Mesenchymal stem cell (in vitro differentiated cells and primary cell): ENCODE data around the gene BCAS1.

Source experiments
- DNase-seq: peaks from one replicate; pipeline ENCODE4 v3.0.0-alpha.2; 2013
- H2AFZ ChIP-seq: one replicate; pipeline ENCODE4 v1.6.1; 2013; ENCODE audit warnings: low read depth, mild to moderate bottlenecking, control low read depth, inconsistent platforms, low read length, moderate library complexity
- H2AK5ac ChIP-seq: 2 replicates; pipeline ENCODE4 v1.6.1; 2013; ENCODE audit warnings: low read length, moderate library complexity, mild to moderate bottlenecking, inconsistent platforms; ENCODE audit not compliant: severe bottlenecking
- H2BK120ac ChIP-seq: one replicate; pipeline ENCODE4 v1.6.1; 2013; ENCODE audit warnings: low read depth, mild to moderate bottlenecking, inconsistent platforms, low read length, moderate library complexity
- H2BK12ac ChIP-seq, 2 experiments: one replicate each; pipeline ENCODE4 v1.6.1; 2013; ENCODE audit warnings: inconsistent platforms in 2 of 2, low read length in 2 of 2, mild to moderate bottlenecking in 2 of 2, moderate library complexity in 2 of 2, control low read depth in 1 of 2
- H2BK15ac ChIP-seq: one replicate; pipeline ENCODE4 v1.6.1; 2013; ENCODE audit warnings: mild to moderate bottlenecking, low read depth, inconsistent platforms; ENCODE audit not compliant: poor library complexity, severe bottlenecking
- H2BK5ac ChIP-seq: 2 replicates; pipeline ENCODE4 v1.6.1; 2013; ENCODE audit warnings: low read depth, mild to moderate bottlenecking, low read length, control low read depth, inconsistent platforms; ENCODE audit not compliant: poor library complexity, severe bottlenecking
- H3K14ac ChIP-seq, 2 experiments: one replicate each; pipeline ENCODE4 v1.6.1; 2013; ENCODE audit warnings: inconsistent platforms in 2 of 2, low read length in 2 of 2, control low read depth in 1 of 2, mild to moderate bottlenecking in 1 of 2, moderate library complexity in 1 of 2
- H3K18ac ChIP-seq, 2 experiments: one replicate each; pipeline ENCODE4 v1.6.1; 2013; ENCODE audit warnings: inconsistent platforms in 2 of 2, low read length in 2 of 2, control low read depth in 1 of 2, low read depth in 1 of 2, mild to moderate bottlenecking in 1 of 2
- H3K23ac ChIP-seq, 2 experiments: one replicate each; pipeline ENCODE4 v1.6.1; 2013; ENCODE audit warnings: inconsistent platforms in 2 of 2, low read length in 2 of 2, mild to moderate bottlenecking in 2 of 2, moderate library complexity in 2 of 2, control low read depth in 1 of 2
- H3K27ac ChIP-seq: 2 replicates; pipeline ENCODE4 v1.5.1; 2013; ENCODE audit warnings: mild to moderate bottlenecking, moderate library complexity, low read length, control low read depth, inconsistent platforms; ENCODE audit not compliant: poor library complexity, severe bottlenecking
- H3K27me3 ChIP-seq, 2 experiments: 2 replicates each; pipeline versions ENCODE4 v1.6.1 to v1.7.0; 2013; ENCODE audit warnings: low read length in 2 of 2, mild to moderate bottlenecking in 2 of 2, moderate library complexity in 2 of 2, control low read depth in 1 of 2, inconsistent platforms in 1 of 2; ENCODE audit not compliant: control insufficient read depth in 1 of 2, insufficient read depth in 1 of 2
- H3K36me3 ChIP-seq, 2 experiments: 2 replicates each; pipeline versions ENCODE4 v1.6.1 to v1.7.0; 2013; ENCODE audit warnings: low read length in 2 of 2, control low read depth in 1 of 2, inconsistent platforms in 1 of 2, low read depth in 1 of 2, mild to moderate bottlenecking in 1 of 2; ENCODE audit not compliant: insufficient read depth in 2 of 2, control insufficient read depth in 1 of 2
- H3K4ac ChIP-seq, 2 experiments: one replicate each; pipeline ENCODE4 v1.6.1; 2013; ENCODE audit warnings: inconsistent platforms in 2 of 2, low read length in 2 of 2, mild to moderate bottlenecking in 2 of 2, moderate library complexity in 2 of 2, control low read depth in 1 of 2, low read depth in 1 of 2
- H3K4me1 ChIP-seq: 2 replicates; pipeline ENCODE4 v1.6.1; 2013; ENCODE audit warnings: low read depth, low read length, control low read depth; ENCODE audit not compliant: control insufficient read depth, insufficient read depth
- H3K4me2 ChIP-seq: 2 replicates; pipeline ENCODE4 v1.6.1; 2013; ENCODE audit warnings: low read length, mild to moderate bottlenecking, inconsistent platforms; ENCODE audit not compliant: poor library complexity, severe bottlenecking
- H3K4me3 ChIP-seq, 2 experiments: 2 replicates each; pipeline versions ENCODE4 v1.5.1 to v1.7.0; 2013; ENCODE audit warnings: low read length in 2 of 2, mild to moderate bottlenecking in 2 of 2, control low read depth in 1 of 2, low read depth in 1 of 2; ENCODE audit not compliant: insufficient read depth in 1 of 2
- H3K79me1 ChIP-seq: replicated peaks from 2 replicates; pipeline ENCODE4 v1.6.1; 2013; ENCODE audit warnings: mild to moderate bottlenecking, control low read depth, low read length, inconsistent platforms; ENCODE audit not compliant: poor library complexity, severe bottlenecking
- H3K9ac ChIP-seq: 2 replicates; pipeline ENCODE4 v1.7.0; 2013; ENCODE audit warnings: mild to moderate bottlenecking, low read length, moderate library complexity
- H3K9me3 ChIP-seq: 2 replicates; pipeline ENCODE4 v1.7.0; 2013; ENCODE audit warnings: mild to moderate bottlenecking, low read length; ENCODE audit not compliant: control insufficient read depth
- H4K8ac ChIP-seq: one replicate; pipeline ENCODE4 v1.6.1; 2013; ENCODE audit warnings: inconsistent platforms, mild to moderate bottlenecking, low read length, moderate library complexity
- H4K91ac ChIP-seq: one replicate; pipeline ENCODE4 v1.6.1; 2013; ENCODE audit warnings: mild to moderate bottlenecking, low read length, inconsistent platforms
- whole genome bisulfite sequencing: methylation state at CpG from one replicate; pipeline ENCODE4 v1.1.7; 2013; ENCODE audit warnings: mixed read lengths; 5-methylcytosine and 5-hydroxymethylcytosine counted together

BCAS1 gene

GRCh38 chr20:53948383-53949318, 121.7 kb downstream of the BCAS1 start:
- Histone ChIP-seq H3K14ac (no peak overlapping the region), H3K79me1 (no peaks in the 10 kb centered on the region), H3K27ac (no peak overlapping the region), H3K18ac (peak overlapping the region in 1 of 2 experiments; percentile 13), H2AFZ (no peak overlapping the region), H2BK12ac (no peak overlapping the region), H4K8ac (no peak overlapping the region), H2BK120ac (no peak overlapping the region), H4K91ac (no peak overlapping the region), H3K36me3 (no peaks in the 10 kb centered on the region), H3K4me2 (no peak overlapping the region), H2AK5ac (no peak overlapping the region), H3K27me3 (no peaks in the 10 kb centered on the region), H3K23ac (no peak overlapping the region), H2BK15ac (no peak overlapping the region), H3K4me1 (peaks cover 4% of the 10 kb centered on the region), H3K4ac (no peak overlapping the region), H3K4me3 (peak overlapping the region in 1 of 2 experiments; percentile 30), H2BK5ac (no peak overlapping the region), H3K9me3 (peaks cover 10% of the 10 kb centered on the region), H3K9ac (peak overlapping the region; percentile 50)
- DNase-seq, result no peak
- 97% methylated on average over 8 of the region's 11 CpGs for WGBS

DNA sequence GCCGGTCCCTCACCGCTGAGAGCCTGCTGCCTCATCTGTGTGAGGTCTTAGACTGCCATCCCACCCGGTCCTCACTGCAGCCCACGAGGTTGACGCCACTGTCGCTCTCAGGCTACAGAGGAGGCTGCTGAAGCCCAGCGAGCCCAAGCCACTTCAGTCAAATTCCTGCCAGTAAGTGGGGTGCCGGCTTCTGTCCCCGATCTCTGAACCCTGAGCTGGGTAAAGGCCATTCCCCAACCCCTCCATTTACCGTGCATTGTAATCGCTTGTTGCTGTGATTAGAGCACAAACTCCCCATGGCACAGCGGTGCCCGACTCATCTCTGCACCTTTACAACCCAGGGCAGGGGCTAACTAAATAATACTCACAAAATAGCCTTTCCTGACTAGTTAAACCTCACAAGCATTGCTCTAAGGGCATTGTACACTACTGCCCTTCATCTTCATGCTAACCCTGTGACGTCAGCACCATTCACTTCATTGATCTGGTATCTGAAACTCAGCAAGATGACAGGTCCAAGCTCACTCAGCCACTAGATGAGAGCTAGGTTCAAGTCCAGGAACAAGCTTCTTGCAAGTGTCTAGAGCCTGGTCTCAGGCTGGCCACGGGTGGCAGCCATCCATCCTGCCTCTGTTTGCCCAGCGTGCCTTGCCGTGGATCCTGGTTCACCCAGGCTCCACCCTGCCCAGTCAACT, 122.7 kb downstream of the BCAS1 start:
- H3K27ac ChIP-seq, result no peak overlapping the region
- no peak overlapping the region for H2BK15ac ChIP-seq
- H4K91ac ChIP-seq, result peak overlapping the region; percentile 57
- H3K14ac ChIP-seq, result no peak overlapping the region
- no peak overlapping the region for H3K23ac ChIP-seq
- no peak overlapping the region for H3K4me2 ChIP-seq
- H3K9ac ChIP-seq, result no peak overlapping the region
- WGBS, result 95% methylated on average over 17 of the region's 17 CpGs
- no peak for DNase-seq
- H2AK5ac ChIP-seq, result no peak overlapping the region
- no peak overlapping the region for H2BK12ac ChIP-seq
- H2AFZ ChIP-seq, result no peak overlapping the region
- no peak overlapping the region for H3K4me3 ChIP-seq
- H2BK120ac ChIP-seq, result no peak overlapping the region
- no peaks in the 10 kb centered on the region for H3K79me1 ChIP-seq
- H3K9me3 ChIP-seq, result peaks cover 3% of the 10 kb centered on the region
- H4K8ac ChIP-seq, result no peak overlapping the region
- no peaks in the 10 kb centered on the region for H3K36me3 ChIP-seq
- H3K4me1 ChIP-seq, result peaks cover 4% of the 10 kb centered on the region
- H3K4ac ChIP-seq, result no peak overlapping the region
- no peaks in the 10 kb centered on the region for H3K27me3 ChIP-seq
- H3K18ac ChIP-seq, result no peak overlapping the region
- H2BK5ac ChIP-seq, result no peak overlapping the region

DNA sequence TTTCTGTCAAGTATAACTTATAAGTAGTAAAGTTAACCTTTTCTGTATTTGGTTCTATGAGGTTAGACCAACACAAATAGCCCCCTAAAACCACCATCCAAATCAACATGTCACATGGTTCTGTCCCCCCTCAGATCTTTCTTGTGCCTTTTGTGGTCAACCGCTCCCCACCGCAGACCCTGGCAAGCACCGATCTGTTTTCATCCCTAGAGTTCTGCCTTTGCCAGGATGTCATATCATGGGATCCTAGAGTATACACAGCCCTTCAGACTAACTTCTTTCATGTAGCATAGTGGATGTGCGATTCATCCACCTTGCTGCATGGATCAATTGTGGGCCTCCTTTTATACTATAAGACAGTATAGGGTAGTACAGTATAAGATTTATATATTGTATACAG, 124.3 kb downstream of the BCAS1 start:
- no peak overlapping the region for H2AFZ ChIP-seq
- no peak overlapping the region for H2BK5ac ChIP-seq
- H3K18ac ChIP-seq, result no peak overlapping the region
- no peak overlapping the region for H3K4ac ChIP-seq
- no peak overlapping the region for H4K91ac ChIP-seq
- H2BK120ac ChIP-seq, result no peak overlapping the region
- H3K9me3 ChIP-seq, result no peaks in the 10 kb centered on the region
- no peak overlapping the region for H3K9ac ChIP-seq
- WGBS, result 97% methylated on average over 3 of the region's 4 CpGs
- no peak overlapping the region for H3K14ac ChIP-seq
- H3K4me2 ChIP-seq, result no peak overlapping the region
- H2BK12ac ChIP-seq, result no peak overlapping the region
- no peak overlapping the region for H4K8ac ChIP-seq
- H3K36me3 ChIP-seq, result no peaks in the 10 kb centered on the region
- no peak overlapping the region for H3K4me3 ChIP-seq
- H2BK15ac ChIP-seq, result no peak overlapping the region
- H2AK5ac ChIP-seq, result no peak overlapping the region
- no peak for DNase-seq
- H3K27me3 ChIP-seq, result no peaks in the 10 kb centered on the region
- H3K79me1 ChIP-seq, result no peaks in the 10 kb centered on the region
- H3K27ac ChIP-seq, result no peak overlapping the region
- H3K23ac ChIP-seq, result no peak overlapping the region
- peaks cover 10% of the 10 kb centered on the region for H3K4me1 ChIP-seq

- H3K4me2 ChIP-seq, result no peak overlapping the region
- no peak overlapping the region for H2AK5ac ChIP-seq
- H3K27me3 ChIP-seq, result no peaks in the 10 kb centered on the region
- H3K27ac ChIP-seq, result no peak overlapping the region
- H3K79me1 ChIP-seq, result no peaks in the 10 kb centered on the region
- H3K18ac ChIP-seq, result no peak overlapping the region
- no peak overlapping the region for H4K8ac ChIP-seq
- no peak overlapping the region for H2BK12ac ChIP-seq
- 89% methylated on average over 2 of the region's 2 CpGs for WGBS
- H3K14ac ChIP-seq, result no peak overlapping the region
- H3K4me1 ChIP-seq, result peaks cover 10% of the 10 kb centered on the region
- H3K4ac ChIP-seq, result no peak overlapping the region
- H3K36me3 ChIP-seq, result no peaks in the 10 kb centered on the region
- H3K23ac ChIP-seq, result no peak overlapping the region
- no peak for DNase-seq
- H2BK5ac ChIP-seq, result no peak overlapping the region
- no peak overlapping the region for H2BK15ac ChIP-seq
- H4K91ac ChIP-seq, result no peak overlapping the region
- no peak overlapping the region for H2AFZ ChIP-seq
- H3K4me3 ChIP-seq, result no peak overlapping the region
- no peak overlapping the region for H2BK120ac ChIP-seq
- no peaks in the 10 kb centered on the region for H3K9me3 ChIP-seq
- no peak overlapping the region for H3K9ac ChIP-seq
These were observed 124.9 kb downstream of the BCAS1 start for GRCh38 chr20:53945478-53945877.
